ENCODE data around the gene GPR157.

GPR157 gene

DNA sequence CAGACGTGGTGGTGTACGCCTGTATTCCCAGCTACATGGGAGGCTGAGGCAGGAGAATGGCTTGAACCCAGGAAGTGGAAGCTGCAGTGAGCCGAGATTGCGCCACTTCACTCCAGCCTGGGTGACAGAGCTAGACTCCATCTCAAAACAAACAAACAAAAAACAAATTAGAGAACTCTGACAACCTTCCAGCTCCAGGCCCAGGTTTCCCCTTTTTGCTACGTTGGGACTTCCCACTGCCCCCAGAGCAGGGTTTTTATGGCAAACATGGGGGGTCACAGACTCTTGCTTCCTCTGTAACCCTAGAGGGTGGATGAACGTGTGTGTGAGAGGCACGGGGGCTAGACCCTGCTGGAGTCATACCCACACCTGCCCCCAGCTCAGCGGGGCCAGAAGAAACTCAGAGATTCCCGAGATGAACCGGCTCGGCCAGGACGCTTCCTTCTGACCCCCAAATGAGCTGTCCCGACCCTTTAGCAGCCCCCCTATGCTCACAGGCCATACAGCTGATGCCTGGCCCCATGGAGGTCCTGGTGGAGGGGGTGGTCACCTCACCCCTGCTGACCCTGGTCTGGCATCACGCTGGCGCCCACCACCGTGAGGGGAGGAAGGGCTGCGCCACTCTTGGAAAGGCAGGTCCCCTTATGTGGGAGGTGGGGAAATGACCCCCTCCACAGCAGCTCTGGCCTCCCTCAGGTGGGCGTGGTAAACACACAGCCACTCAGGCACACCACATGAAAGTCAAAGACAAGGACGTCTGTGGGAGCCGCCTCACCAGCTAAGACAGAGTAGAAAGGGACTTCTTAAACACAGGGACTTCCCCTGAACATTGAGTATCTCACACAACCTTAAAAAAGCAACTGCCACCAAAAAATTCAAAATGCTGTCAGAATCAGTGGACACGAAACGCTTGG lies 7.1 kb downstream of the GPR157 start:
- Histone ChIP-seq H3K36me3 (no peaks in the 10 kb centered on the region), H3K4me1 (peaks cover 55% of the 10 kb centered on the region), H3K9ac (no peak overlapping the region), H3K27me3 (no peaks in the 10 kb centered on the region), H3K4me2 (peak overlapping the region; percentile 56), H3K4me3 (no peak overlapping the region), H3K27ac (no peak overlapping the region), H4K20me1 (peaks cover 40% of the 10 kb centered on the region), H3K9me3 (no peaks in the 10 kb centered on the region)
- no peak for TF ChIP-seq Cebpa-rat (IDR thresholded peaks at IDR 0.05)

DNA sequence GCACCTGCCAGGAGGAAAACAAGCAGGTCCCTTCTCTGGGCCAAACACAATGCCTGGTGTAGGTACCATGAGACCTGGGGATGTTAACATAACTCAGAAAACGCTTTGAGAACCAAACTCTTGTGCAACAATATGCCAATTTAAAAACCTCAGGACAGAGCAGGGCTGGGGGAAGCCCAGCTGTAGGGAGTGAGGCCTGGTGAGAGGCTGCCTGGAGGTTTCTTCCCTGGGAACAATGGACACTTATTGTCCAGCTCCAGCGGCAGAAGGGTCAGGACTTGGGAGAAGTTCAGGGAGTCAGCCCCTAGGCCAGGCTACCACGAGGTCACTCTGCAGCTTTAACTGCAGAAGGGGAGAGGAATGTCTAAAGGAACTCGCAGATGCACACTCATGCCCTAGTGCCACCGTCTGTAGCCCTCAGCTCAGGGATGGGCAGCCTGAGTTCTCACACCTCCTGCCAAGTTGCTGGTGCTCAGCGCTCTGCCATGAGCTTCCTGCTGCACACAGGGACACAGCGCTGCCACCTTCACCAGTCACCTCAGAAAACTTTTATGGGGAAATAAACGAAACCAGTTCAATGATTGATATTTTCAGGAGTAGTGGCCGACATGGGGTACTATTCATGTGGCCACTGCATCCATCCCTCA lies 8.5 kb downstream of the GPR157 start:
- Histone ChIP-seq H3K27ac (no peak overlapping the region), H4K20me1 (peaks cover 34% of the 10 kb centered on the region), H3K4me1 (peaks cover 42% of the 10 kb centered on the region), H3K9ac (no peak overlapping the region), H3K27me3 (no peaks in the 10 kb centered on the region), H3K36me3 (no peaks in the 10 kb centered on the region), H3K4me2 (peak overlapping the region; percentile 66), H3K9me3 (no peaks in the 10 kb centered on the region), H3K4me3 (no peak overlapping the region)
- peak; percentile 47; the same call in 1 of the 2 replicates for TF ChIP-seq Cebpa-rat (IDR thresholded peaks at IDR 0.05)

DNA sequence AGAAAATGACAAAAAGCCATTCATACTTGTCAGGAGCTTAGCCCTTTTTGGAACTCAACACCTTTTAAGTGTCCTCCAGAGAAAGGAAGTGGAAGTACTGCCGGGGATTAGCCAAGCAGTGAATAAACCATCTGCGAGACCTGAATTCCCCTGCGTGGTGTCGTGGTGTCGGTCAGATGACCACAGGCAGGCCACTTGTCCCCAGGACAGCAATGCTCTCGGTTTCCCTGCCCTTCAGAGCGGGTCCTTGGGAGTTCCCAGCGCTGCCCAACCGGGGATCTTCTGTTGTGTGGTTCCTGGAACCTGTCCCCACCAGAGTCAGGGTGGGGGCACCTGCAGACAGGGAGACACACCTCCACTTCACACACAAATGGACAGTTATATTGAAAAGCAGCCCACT lies 9.2 kb downstream of the GPR157 start:
- Histone ChIP-seq H3K4me1 (peaks cover 36% of the 10 kb centered on the region), H4K20me1 (peaks cover 28% of the 10 kb centered on the region), H3K4me2 (peak overlapping the region; percentile 66), H3K9ac (no peak overlapping the region), H3K27me3 (no peaks in the 10 kb centered on the region), H3K4me3 (no peak overlapping the region), H3K36me3 (no peaks in the 10 kb centered on the region), H3K9me3 (no peaks in the 10 kb centered on the region), H3K27ac (no peak overlapping the region)
- no peak for TF ChIP-seq Cebpa-rat (IDR thresholded peaks at IDR 0.05)

DNA sequence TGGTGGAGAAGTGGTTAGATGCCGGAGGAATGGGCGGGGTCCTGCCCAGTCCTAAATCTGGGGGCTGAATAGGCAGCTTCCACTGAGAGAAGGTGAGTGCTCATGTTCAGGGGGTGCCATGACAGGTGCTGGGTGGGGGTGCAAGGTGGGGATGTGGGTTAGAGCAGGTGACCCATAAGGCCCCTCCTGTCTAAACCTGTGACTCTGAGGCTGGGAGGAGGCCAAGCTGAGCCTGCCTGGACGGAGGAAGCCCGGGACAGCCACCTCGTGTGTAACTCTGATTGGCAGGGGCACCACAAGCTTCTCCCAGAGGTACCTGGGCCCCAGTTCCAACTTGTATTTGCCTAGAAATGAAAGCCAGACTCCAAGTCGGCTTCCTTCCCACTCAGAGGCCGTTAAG lies 10.7 kb downstream of the GPR157 start:
- Histone ChIP-seq H3K27ac (no peak overlapping the region), H3K9me3 (no peaks in the 10 kb centered on the region), H3K9ac (no peak overlapping the region), H3K4me1 (peaks cover 36% of the 10 kb centered on the region), H3K4me3 (no peak overlapping the region), H3K27me3 (no peaks in the 10 kb centered on the region), H4K20me1 (peaks cover 28% of the 10 kb centered on the region), H3K4me2 (no peak overlapping the region), H3K36me3 (no peaks in the 10 kb centered on the region)
- TF ChIP-seq Cebpa-rat (IDR thresholded peaks at IDR 0.05) = no peak

DNA sequence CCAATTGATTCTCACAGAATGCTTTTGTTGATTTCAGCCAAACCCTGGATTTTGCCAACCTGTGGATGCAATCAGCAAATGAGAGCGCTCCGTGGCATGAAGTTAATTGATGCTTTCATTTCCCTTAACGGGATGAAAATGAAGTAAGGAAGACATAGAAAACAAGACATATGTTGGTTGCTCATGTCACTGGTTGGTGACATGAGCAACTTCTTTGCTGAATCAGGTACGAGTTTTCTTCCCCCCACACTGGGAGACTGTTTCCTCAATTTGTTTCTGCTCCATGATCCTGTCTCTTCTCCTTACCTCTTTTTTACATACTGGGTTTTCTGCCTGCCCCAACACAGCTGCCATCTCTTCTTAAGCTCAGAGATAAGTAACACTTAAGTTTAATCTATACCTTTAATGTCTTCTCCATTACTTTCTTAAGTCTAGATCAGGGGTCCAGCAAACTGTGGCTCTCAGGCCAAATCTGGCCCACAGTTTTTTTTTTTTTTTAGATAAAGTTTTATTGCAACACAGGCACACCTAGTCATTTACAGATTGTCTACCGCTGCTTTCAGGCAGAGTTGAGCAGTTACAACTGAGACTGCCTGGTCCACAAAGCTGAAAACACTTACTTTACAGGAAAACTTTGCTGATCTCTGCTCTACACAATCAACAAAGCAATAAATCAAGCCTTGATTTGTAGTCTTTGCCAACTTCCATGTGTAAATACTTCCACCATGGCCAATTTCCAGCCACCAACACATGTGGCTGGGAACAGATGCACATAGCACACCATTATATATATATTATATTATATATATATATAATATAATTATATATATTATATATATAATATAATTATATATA lies 13.3 kb downstream of the GPR157 start:
- TF ChIP-seq Cebpa-rat (IDR thresholded peaks at IDR 0.05) = no peak
- no peaks in the 10 kb centered on the region for H3K27me3 ChIP-seq
- H3K4me3 ChIP-seq = no peak overlapping the region
- no peak overlapping the region for H3K27ac ChIP-seq
- H3K9ac ChIP-seq = no peak overlapping the region
- H3K4me2 ChIP-seq = no peak overlapping the region
- H3K4me1 ChIP-seq = peaks cover 24% of the 10 kb centered on the region
- peaks cover 15% of the 10 kb centered on the region for H4K20me1 ChIP-seq
- H3K36me3 ChIP-seq = no peaks in the 10 kb centered on the region
- no peaks in the 10 kb centered on the region for H3K9me3 ChIP-seq

DNA sequence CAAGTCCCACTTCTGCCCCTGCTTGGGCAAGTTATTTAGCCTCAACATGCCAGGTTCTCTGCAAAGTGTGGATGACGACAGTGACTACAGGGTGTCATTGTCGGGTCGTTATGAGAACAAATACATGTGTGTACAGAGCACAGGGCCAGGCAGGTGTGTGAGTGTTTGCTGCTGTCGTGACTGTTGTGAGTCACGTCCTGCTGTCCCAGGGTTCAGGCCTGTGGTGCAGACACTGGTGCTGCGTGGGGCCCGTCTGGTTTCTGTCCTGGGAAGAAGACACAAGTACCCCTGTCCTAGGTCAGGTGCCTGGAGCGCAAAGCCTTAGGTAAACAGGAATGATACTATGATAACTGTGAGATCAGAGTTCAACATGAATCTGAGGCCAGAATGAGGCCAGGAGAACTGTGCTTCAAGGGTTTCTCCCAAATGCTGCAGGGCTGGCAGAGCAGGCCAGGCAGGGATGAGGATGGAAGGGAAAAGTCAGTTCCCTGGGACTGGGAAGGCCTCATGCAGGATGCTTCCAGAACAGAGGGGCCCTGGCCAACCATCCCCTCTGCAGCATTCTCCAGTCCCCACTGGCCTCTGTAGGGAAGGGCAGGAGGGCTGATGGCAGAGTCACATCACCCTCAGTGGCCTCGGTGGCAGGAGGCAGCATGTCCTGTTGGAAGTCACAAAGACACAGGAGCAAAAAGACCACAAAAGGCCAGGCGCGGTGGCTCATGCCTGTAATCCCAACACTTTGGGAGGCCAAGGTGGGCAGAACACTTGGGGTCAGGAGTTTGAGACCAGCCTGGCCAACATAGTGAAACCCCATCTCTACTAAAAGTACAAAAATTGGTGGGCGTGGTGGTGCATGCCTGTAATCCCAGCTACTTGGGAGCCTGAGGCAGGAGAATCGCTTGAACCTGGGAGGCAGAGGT lies 15.7 kb downstream of the GPR157 start:
- no peak for TF ChIP-seq Cebpa-rat (IDR thresholded peaks at IDR 0.05)
- Histone ChIP-seq H3K27me3 (no peaks in the 10 kb centered on the region), H3K9ac (no peak overlapping the region), H3K4me3 (no peak overlapping the region), H4K20me1 (no peaks in the 10 kb centered on the region), H3K4me1 (peaks cover 22% of the 10 kb centered on the region), H3K4me2 (no peak overlapping the region), H3K27ac (no peak overlapping the region), H3K36me3 (no peaks in the 10 kb centered on the region), H3K9me3 (no peaks in the 10 kb centered on the region)

- no peaks in the 10 kb centered on the region for H3K9me3 ChIP-seq
- no peak overlapping the region for H3K9ac ChIP-seq
- no peaks in the 10 kb centered on the region for H4K20me1 ChIP-seq
- no peak for TF ChIP-seq Cebpa-rat (IDR thresholded peaks at IDR 0.05)
- H3K4me1 ChIP-seq = peaks cover 31% of the 10 kb centered on the region
- no peak overlapping the region for H3K4me3 ChIP-seq
- H3K27me3 ChIP-seq = no peaks in the 10 kb centered on the region
- H3K4me2 ChIP-seq = no peak overlapping the region
- H3K27ac ChIP-seq = no peak overlapping the region
- peaks cover 5% of the 10 kb centered on the region; the same call in 1 of the 2 replicates for H3K36me3 ChIP-seq
These were observed 16.9 kb downstream of the GPR157 start for GRCh38 chr1:9111957-9112356.

GRCh38 chr1:9111357-9111691 lies 17.6 kb downstream of the GPR157 start:
- H4K20me1 ChIP-seq = no peaks in the 10 kb centered on the region
- TF ChIP-seq Cebpa-rat (IDR thresholded peaks at IDR 0.05) = no peak
- H3K9ac ChIP-seq = no peak overlapping the region
- no peak overlapping the region for H3K27ac ChIP-seq
- no peak overlapping the region for H3K4me3 ChIP-seq
- no peaks in the 10 kb centered on the region for H3K9me3 ChIP-seq
- peaks cover 5% of the 10 kb centered on the region; the same call in 1 of the 2 replicates for H3K36me3 ChIP-seq
- H3K4me2 ChIP-seq = peak overlapping the region; percentile 48; the same call in 1 of the 2 replicates
- no peaks in the 10 kb centered on the region for H3K27me3 ChIP-seq
- H3K4me1 ChIP-seq = peaks cover 33% of the 10 kb centered on the region
